Neutrophil (primary cell): ENCODE data around the gene TRIM22.
A peak's percentile ranks its signal among the peaks of the same experiment; 100 is the strongest.

ENCODE experiments used
- H3K27ac ChIP-seq: fragments of 200-600 bp; sonication (generic); 2 replicates; pipeline ENCODE4 v1.5.1; 2016; ENCODE audit warnings: mild to moderate bottlenecking, moderate library complexity
- H3K27me3 ChIP-seq: fragments of 200-600 bp; sonication (generic); 2 replicates; pipeline ENCODE4 v1.6.0; 2016; ENCODE audit warnings: mild to moderate bottlenecking
- H3K36me3 ChIP-seq: fragments of 200-600 bp; sonication (generic); 2 replicates; pipeline ENCODE4 v1.5.1; 2017
- H3K4me1 ChIP-seq, 2 experiments: fragments of 200-600 bp in 1 of 2; sonication (generic) in 1 of 2; 1 replicate in 1 of 2; 2 replicates in 1 of 2; pipeline versions ENCODE4 v1.5.1 to v1.6.1; 2013 to 2016; ENCODE audit warnings: low read depth in 1 of 2, low read length in 1 of 2, mild to moderate bottlenecking in 1 of 2, moderate library complexity in 1 of 2; ENCODE audit not compliant: control insufficient read depth in 1 of 2, insufficient read depth in 1 of 2
- H3K4me3 ChIP-seq, 2 experiments: fragments of 200-600 bp in 1 of 2; sonication (generic) in 1 of 2; 1 replicate in 1 of 2; 2 replicates in 1 of 2; pipeline ENCODE4 v1.5.1; 2013 to 2016; ENCODE audit warnings: low read depth in 1 of 2, low read length in 1 of 2, mild to moderate bottlenecking in 1 of 2, moderate library complexity in 1 of 2
- H3K9me3 ChIP-seq: fragments of 200-600 bp; sonication (generic); 2 replicates; pipeline ENCODE4 v1.5.1; 2016
- CTCF ChIP-seq: fragments of 200-600 bp; sonication (generic); IDR thresholded peaks from 2 replicates; pipeline ENCODE4 v1.5.1; 2016; ENCODE audit warnings: antibody characterized with exemption

TRIM22 gene

DNA sequence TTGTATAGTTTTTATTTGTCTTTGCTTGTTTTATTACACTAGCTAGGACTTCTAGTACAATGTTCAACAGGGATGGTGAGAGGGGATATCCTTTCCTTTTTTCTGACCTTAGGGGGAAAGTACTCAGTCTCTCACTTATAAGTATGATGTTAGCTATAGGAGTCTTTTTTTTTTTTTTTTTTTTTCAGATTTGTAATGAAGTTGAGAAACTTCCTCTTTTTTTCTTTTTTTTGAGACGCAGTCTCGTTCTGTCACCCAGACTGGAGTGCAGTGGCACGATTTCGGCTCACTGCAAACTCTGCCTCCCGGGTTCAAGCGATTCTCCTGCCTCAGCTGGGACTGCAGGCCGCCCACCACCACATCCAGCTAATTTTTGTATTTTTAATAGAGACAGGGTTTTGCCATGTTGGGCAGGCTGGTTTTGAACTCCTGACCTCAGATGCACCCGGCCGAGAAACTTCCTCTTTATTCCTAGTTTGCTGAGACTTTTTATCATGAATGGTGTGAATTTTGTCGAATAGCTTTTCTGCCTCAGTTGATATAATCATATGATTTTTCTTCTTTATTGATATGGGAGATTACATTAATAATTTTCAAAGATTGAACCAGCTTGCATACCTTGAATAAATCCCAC is 10.9 kb downstream of the TRIM22 start:
- Histone ChIP-seq H3K27me3 (no peaks in the 10 kb centered on the region), H3K4me3 (peak overlapping the region; percentile 55 to 57), H3K4me1 (peaks cover 15 to 18% of the 10 kb centered on the region in 2 experiments), H3K9me3 (no peaks in the 10 kb centered on the region), H3K36me3 (peaks cover 36% of the 10 kb centered on the region), H3K27ac (peak overlapping the region; percentile 65)
- TF ChIP-seq CTCF = no peak

DNA sequence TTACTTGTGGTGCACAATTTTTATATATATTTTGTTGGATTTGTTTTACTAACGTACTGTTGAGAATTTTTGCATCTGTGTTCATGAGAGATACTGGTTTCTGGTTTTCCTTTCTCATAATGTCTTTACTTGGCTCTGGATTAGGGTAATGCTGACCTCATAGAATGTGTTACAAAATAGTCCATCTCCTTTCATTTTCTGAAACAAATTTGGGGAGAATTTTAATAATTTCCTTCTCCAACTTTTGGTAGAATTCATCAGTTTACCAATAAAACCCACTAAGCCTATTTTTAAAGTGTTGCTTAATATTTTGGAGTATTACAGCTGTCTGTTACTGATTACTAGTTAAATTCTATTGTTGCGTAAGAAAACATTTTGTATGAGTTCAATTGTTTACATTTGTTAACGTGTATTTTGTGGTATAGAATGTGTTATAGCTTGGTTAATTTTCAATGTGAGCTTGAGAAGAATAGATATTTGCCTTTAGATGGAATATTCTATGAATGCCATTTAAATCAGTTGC is 11.5 kb downstream of the TRIM22 start:
- Histone ChIP-seq H3K36me3 (peaks cover 36% of the 10 kb centered on the region), H3K27ac (peak overlapping the region; percentile 65), H3K9me3 (no peaks in the 10 kb centered on the region), H3K4me3 (peak overlapping the region; percentile 55 to 57), H3K4me1 (peaks cover 15 to 18% of the 10 kb centered on the region in 2 experiments), H3K27me3 (no peaks in the 10 kb centered on the region)
- TF ChIP-seq CTCF = no peak

- Histone ChIP-seq H3K9me3 (no peaks in the 10 kb centered on the region), H3K27me3 (no peaks in the 10 kb centered on the region), H3K4me1 (peaks cover 15 to 18% of the 10 kb centered on the region in 2 experiments), H3K4me3 (no peak overlapping the region), H3K27ac (no peak overlapping the region), H3K36me3 (peaks cover 28% of the 10 kb centered on the region)
- no peak for TF ChIP-seq CTCF
Observed at GRCh38 chr11:5703741-5704536, 14.3 kb downstream of the TRIM22 start.

GRCh38 chr11:5705688-5706087 is 16.1 kb downstream of the TRIM22 start:
- Histone ChIP-seq H3K36me3 (peaks cover 27% of the 10 kb centered on the region), H3K27ac (no peak overlapping the region), H3K9me3 (no peaks in the 10 kb centered on the region), H3K4me1 (peaks cover 9 to 10% of the 10 kb centered on the region in 2 experiments), H3K4me3 (no peak overlapping the region), H3K27me3 (no peaks in the 10 kb centered on the region)
- no peak for TF ChIP-seq CTCF

DNA sequence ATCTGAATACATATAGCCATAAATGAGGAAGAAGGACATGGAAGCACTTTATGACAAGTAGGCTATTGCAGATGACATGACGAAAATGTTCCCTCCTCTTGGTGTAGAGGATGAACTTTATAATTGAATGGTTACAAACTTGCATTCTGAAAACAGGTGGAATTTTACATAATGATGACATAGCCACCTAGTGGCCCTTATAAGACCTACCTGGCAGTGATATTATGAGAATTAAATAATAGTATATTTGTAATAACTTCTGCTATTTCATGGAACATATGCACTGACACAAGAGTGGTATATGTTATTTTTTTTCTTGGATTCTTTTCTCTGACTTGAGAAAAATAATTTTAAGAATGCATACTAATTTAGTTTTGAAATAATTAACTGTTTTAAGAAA is 22.9 kb downstream of the TRIM22 start:
- Histone ChIP-seq H3K4me1 (no peaks in the 10 kb centered on the region), H3K27ac (no peak overlapping the region), H3K36me3 (peaks cover 14% of the 10 kb centered on the region), H3K9me3 (no peaks in the 10 kb centered on the region), H3K4me3 (no peak overlapping the region), H3K27me3 (no peaks in the 10 kb centered on the region)
- no peak for TF ChIP-seq CTCF
